Urinary bladder (tissue), 4 donors: ENCODE results near the gene NOS2. TPM values are rescaled to one million over a fixed set of nuclear protein-coding genes. Genes with fewer than 3 reads are reported as not detected.
"Not testable (repeated sequence)": the region's sequence is repeated elsewhere in the genome, so short reads cannot be mapped to it uniquely, and the experiment has no call there.

Source experiments
- DNase-seq: peaks from one replicate; pipeline ENCODE4 v3.0.0-alpha.2; 2015; ENCODE audit errors: extremely low spot score
- H3K27ac ChIP-seq: one replicate; pipeline ENCODE4 v1.5.1; 2013; ENCODE audit warnings: low read depth, mild to moderate bottlenecking, moderate library complexity
- H3K36me3 ChIP-seq: one replicate; pipeline ENCODE4 v1.6.1; 2013; ENCODE audit warnings: mild to moderate bottlenecking, moderate library complexity; ENCODE audit not compliant: insufficient read depth
- H3K4me1 ChIP-seq: one replicate; pipeline ENCODE4 v1.6.1; 2013; ENCODE audit warnings: mild to moderate bottlenecking, moderate library complexity; ENCODE audit not compliant: insufficient read depth
- H3K4me3 ChIP-seq: one replicate; pipeline ENCODE4 v1.5.1; 2013; ENCODE audit warnings: low read depth, low read length
- WGBS: extraction: QIAGEN DNeasy Blood & Tissue Kit; methylation state at CpG from one replicate; pipeline ENCODE4 v1.1.7; 2013; 5-methylcytosine and 5-hydroxymethylcytosine counted together
- polyA plus RNA-seq: library from polyadenylated mRNA; stranded (reverse); fragments of 200-250 nt; gene quantifications from one replicate; pipeline ENCODE4 v1.2.3, GENCODE V29; 2013
- total RNA-seq: library from RNA; depleted of rRNA; stranded (reverse); fragments of >200 nt; gene quantifications from one replicate; pipeline ENCODE4 v1.2.3, GENCODE V29; 2014
- donor health status: healthy with polysubstance abuse.
- donor health status: healthy.

Gene NOS2
- total RNA-seq (0.26 TPM), polyA plus RNA-seq (0.14 TPM)

- DNase-seq = no peak
- no peaks in the 10 kb centered on the region for H3K36me3 ChIP-seq
- H3K27ac ChIP-seq = no peak within 1 kb of the TSS
- WGBS = 18% methylated on average over 1 of the region's 1 CpG
- H3K4me3 ChIP-seq = no peak within 1 kb of the TSS
- H3K4me1 ChIP-seq = no peaks in the 10 kb centered on the region
Measured at GRCh38 chr17:27800522-27800921, at the start of gene NOS2. NOS2 (minus strand) TSS chr17:27800529; CDS start chr17:27798809, 1,720 bp downstream.

- no peak overlapping the region for H3K4me3 ChIP-seq
- 80% methylated on average over 9 of the region's 9 CpGs for WGBS
Measured at GRCh38 chr17:27849474-27850185, 49.3 kb upstream of the NOS2 start.

GRCh38 chr17:27848931-27849330 lies 48.6 kb upstream of the NOS2 start:
- no peaks in the 10 kb centered on the region for H3K36me3 ChIP-seq
- H3K4me1 ChIP-seq = no peaks in the 10 kb centered on the region
- no peak for DNase-seq
- 75% methylated on average over 3 of the region's 3 CpGs for WGBS
- H3K27ac ChIP-seq = no peak overlapping the region
- no peak overlapping the region for H3K4me3 ChIP-seq

More at GRCh38 chr17:27849474-27850185, 49.3 kb upstream of the NOS2 start:
- no peaks in the 10 kb centered on the region for H3K36me3 ChIP-seq
- no peak for DNase-seq
- H3K4me1 ChIP-seq = no peaks in the 10 kb centered on the region
- no peak overlapping the region for H3K27ac ChIP-seq

- not testable (repeated sequence) for H3K27ac ChIP-seq, H3K36me3 ChIP-seq, H3K4me1 ChIP-seq, DNase-seq, H3K4me3 ChIP-seq
- 82% methylated on average over 11 of the region's 11 CpGs for WGBS
Measured at GRCh38 chr17:27846808-27847307, 46.5 kb upstream of the NOS2 start.

- no peaks in the 10 kb centered on the region for H3K4me1 ChIP-seq
- no peak overlapping the region for H3K4me3 ChIP-seq
- H3K27ac ChIP-seq = no peak overlapping the region
- WGBS = 77% methylated on average over 23 of the region's 23 CpGs
- no peaks in the 10 kb centered on the region for H3K36me3 ChIP-seq
- DNase-seq = no peak
Measured at GRCh38 chr17:27846042-27846655, 45.8 kb upstream of the NOS2 start.

GRCh38 chr17:27845264-27846041 lies 45.1 kb upstream of the NOS2 start:
- 71% methylated on average over 13 of the region's 13 CpGs for WGBS
- H3K36me3 ChIP-seq = no peaks in the 10 kb centered on the region

GRCh38 chr17:27840688-27841087 lies 40.4 kb upstream of the NOS2 start:
- Histone ChIP-seq H3K36me3 (no peaks in the 10 kb centered on the region), H3K27ac (no peak overlapping the region), H3K4me1 (no peaks in the 10 kb centered on the region), H3K4me3 (no peak overlapping the region)
- 91% methylated on average over 1 of the region's 1 CpG for WGBS
- no peak for DNase-seq

More at GRCh38 chr17:27845264-27846041, 45.1 kb upstream of the NOS2 start:
- Histone ChIP-seq H3K27ac (no peak overlapping the region), H3K4me3 (no peak overlapping the region), H3K4me1 (no peaks in the 10 kb centered on the region)
- no peak for DNase-seq

- not testable (repeated sequence) for DNase-seq, H3K4me3 ChIP-seq, H3K36me3 ChIP-seq, H3K27ac ChIP-seq, H3K4me1 ChIP-seq
- WGBS = no CpG with 5 or more reads among the region's 1 CpG
Measured at GRCh38 chr17:27840406-27840678, 40.0 kb upstream of the NOS2 start.

- not testable (repeated sequence) for H3K27ac ChIP-seq, H3K36me3 ChIP-seq, H3K4me1 ChIP-seq, DNase-seq, H3K4me3 ChIP-seq
- WGBS = 43% methylated on average over 1 of the region's 4 CpGs
Measured at GRCh38 chr17:27839571-27840405, 39.5 kb upstream of the NOS2 start.

GRCh38 chr17:27838607-27839006 lies 38.3 kb upstream of the NOS2 start:
- H3K4me3 ChIP-seq, H3K27ac ChIP-seq, H3K36me3 ChIP-seq, DNase-seq, H3K4me1 ChIP-seq: not testable (repeated sequence)
- WGBS = 69% methylated on average over 2 of the region's 3 CpGs

- not testable (repeated sequence) for H3K27ac ChIP-seq, H3K4me1 ChIP-seq
- 96% methylated on average over 1 of the region's 1 CpG for WGBS
Measured at GRCh38 chr17:27837769-27838168, 37.4 kb upstream of the NOS2 start.

GRCh38 chr17:27836651-27837050 lies 36.3 kb upstream of the NOS2 start:
- DNase-seq = no peak
- Histone ChIP-seq H3K27ac (no peak overlapping the region), H3K4me3 (no peak overlapping the region), H3K36me3 (no peaks in the 10 kb centered on the region), H3K4me1 (no peaks in the 10 kb centered on the region)

More at GRCh38 chr17:27837769-27838168, 37.4 kb upstream of the NOS2 start:
- DNase-seq, H3K36me3 ChIP-seq, H3K4me3 ChIP-seq: not testable (repeated sequence)

GRCh38 chr17:27834571-27834970 lies 34.2 kb upstream of the NOS2 start:
- Histone ChIP-seq H3K4me3 (no peak overlapping the region), H3K4me1 (no peaks in the 10 kb centered on the region), H3K27ac (no peak overlapping the region), H3K36me3 (no peaks in the 10 kb centered on the region)
- 92% methylated on average over 3 of the region's 3 CpGs for WGBS
- DNase-seq = no peak
